Tibial nerve (tissue), 3 donors: ENCODE results near the gene NCEH1.

ENCODE experiments used
- CTCF ChIP-seq, 5 experiments: fragments of 200-600 bp in 3 of 5; fragments of 450-650 bp in 2 of 5; sonication (generic) in 3 of 5; IDR thresholded peaks; one replicate each; pipeline ENCODE4 v1.5.1; 2016 to 2019; ENCODE audit warnings: antibody characterized with exemption in 5 of 5, mild to moderate bottlenecking in 3 of 5, moderate library complexity in 2 of 5
- POLR2A ChIP-seq, 2 donors: fragments of 450-650 bp; IDR thresholded peaks; one replicate each; pipeline ENCODE4 v1.6.1; 2017; ENCODE audit warnings: antibody characterized with exemption in 2 of 2, mild to moderate bottlenecking in 2 of 2, moderate library complexity in 2 of 2

DNA sequence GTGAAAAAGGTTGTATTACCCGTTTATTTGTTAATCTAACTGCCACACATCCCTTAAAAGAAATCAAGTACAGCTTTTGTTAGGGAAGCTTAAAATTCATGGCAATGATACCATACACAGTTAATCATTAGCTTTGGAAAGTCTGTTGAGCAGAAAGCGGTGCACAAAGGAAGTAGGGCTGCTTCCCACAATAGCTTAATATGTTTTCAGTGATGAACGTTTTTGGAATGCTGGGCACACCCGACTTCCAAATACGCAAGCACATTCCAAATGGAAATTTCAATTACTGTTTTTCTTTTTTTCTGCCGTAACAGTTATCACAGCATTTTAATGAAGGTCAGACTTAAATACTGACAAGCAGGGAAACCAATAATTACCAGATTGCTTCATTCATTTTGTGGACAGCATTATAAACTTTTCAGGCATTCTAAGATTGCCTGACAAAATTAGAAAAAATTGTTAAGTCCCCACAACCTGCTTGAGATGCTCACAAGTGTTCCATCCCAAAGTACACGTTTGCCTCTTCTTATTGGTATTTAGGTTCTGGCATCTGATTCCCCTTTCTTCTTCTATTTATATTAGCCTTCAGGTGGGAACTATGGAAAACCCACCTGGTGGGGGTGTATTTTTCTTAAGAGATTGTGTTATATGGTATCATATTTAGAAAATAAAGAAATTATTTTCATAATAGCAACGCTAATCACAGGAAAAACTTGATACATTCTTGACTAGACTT, 38.5 kb upstream of the NCEH1 start:
- TF ChIP-seq CTCF (IDR thresholded peaks at IDR 0.05) (no peak), POLR2A (IDR thresholded peaks at IDR 0.05) (no peak)
